GF-D8 (cell line): ENCODE results near the gene FAM83D.
A peak's percentile ranks its signal among the peaks of the same experiment; 100 is the strongest.
"Not testable (repeated sequence)": the region's sequence is repeated elsewhere in the genome, so short reads cannot be mapped to it uniquely, and the experiment has no call there.

Experiments
- DNase-seq: peaks from one replicate; lab custom pipeline; 2025; lab: John Stamatoyannopoulos, UW

FAM83D gene

GRCh38 chr20:38935967-38936407 is 9.8 kb downstream of the FAM83D start:
- DNase-seq, result no peak

GRCh38 chr20:38937000-38937399 is 10.8 kb downstream of the FAM83D start:
- no peak for DNase-seq

GRCh38 chr20:38937978-38938473 is 11.8 kb downstream of the FAM83D start:
- DNase-seq, result no peak

- DNase-seq, result no peak
These were observed 13.5 kb downstream of the FAM83D start for GRCh38 chr20:38939686-38940085.

- no peak for DNase-seq
These were observed 14.4 kb downstream of the FAM83D start for GRCh38 chr20:38940644-38941043.

GRCh38 chr20:38941726-38942389 is 15.6 kb downstream of the FAM83D start:
- no peak for DNase-seq

- no peak for DNase-seq
These were observed 18.8 kb downstream of the FAM83D start for GRCh38 chr20:38945012-38945411.

GRCh38 chr20:38946836-38947235 is 20.6 kb downstream of the FAM83D start:
- DNase-seq, result no peak

- no peak for DNase-seq
These were observed 21.7 kb downstream of the FAM83D start for GRCh38 chr20:38947931-38948362.

GRCh38 chr20:38950254-38950653 is 24.0 kb downstream of the FAM83D start:
- DNase-seq, result no peak

- DNase-seq, result no peak
These were observed 25.4 kb downstream of the FAM83D start for GRCh38 chr20:38951611-38952010.

- DNase-seq, result no peak
These were observed 25.9 kb downstream of the FAM83D start for GRCh38 chr20:38952153-38952552.

GRCh38 chr20:38953630-38954340 is 27.6 kb downstream of the FAM83D start:
- no peak for DNase-seq

GRCh38 chr20:38957235-38957876 is 31.1 kb downstream of the FAM83D start:
- no peak for DNase-seq

- no peak for DNase-seq
These were observed 31.8 kb downstream of the FAM83D start for GRCh38 chr20:38957915-38958485.

GRCh38 chr20:38960187-38960687 is 34.0 kb downstream of the FAM83D start:
- not testable (repeated sequence) for DNase-seq

- no peak for DNase-seq
These were observed 35.4 kb downstream of the FAM83D start for GRCh38 chr20:38961530-38962043.

- DNase-seq, result peak; percentile 87
These were observed 36.1 kb downstream of the FAM83D start, which contains the start of gene DHX35 for GRCh38 chr20:38962044-38962927. DHX35 (plus strand) TSS chr20:38962344; CDS start chr20:38962368, 24 bp downstream.

GRCh38 chr20:38962928-38963401 is 36.7 kb downstream of the FAM83D start:
- DNase-seq, result no peak

- DNase-seq, result no peak
These were observed 37.5 kb downstream of the FAM83D start for GRCh38 chr20:38963745-38964144.

GRCh38 chr20:38965264-38965663 is 39.0 kb downstream of the FAM83D start:
- DNase-seq, result no peak
